Measurements from ENCODE around the gene PELO. TPM values are rescaled to one million over a fixed set of nuclear protein-coding genes. Genes with fewer than 3 reads are reported as not detected.

PELO gene
- total RNA-seq, 2 donors from 2014 or later, result 8.5 to 11.8 TPM

GRCh38 chr5:52802272-52802973, 14.7 kb downstream of the PELO start:
- no peak for DNase-seq (ENCODE audit: low spot score)
- Histone ChIP-seq H3K27ac (peak overlapping the region; percentile 94 to 95), H3K4me1 (peaks cover 0 to 72% of the 10 kb centered on the region in 2 donors), H3K27me3 (no peaks in the 10 kb centered on the region), H3K9me3 (no peaks in the 10 kb centered on the region), H3K36me3 (peaks cover 4% of the 10 kb centered on the region), H3K4me3 (peak overlapping the region in 1 of 2 donors; percentile 61)
- TF ChIP-seq CTCF (IDR thresholded peaks at IDR 0.05), result no peak

GRCh38 chr5:52802974-52803336, 15.2 kb downstream of the PELO start:
- peaks cover 0 to 74% of the 10 kb centered on the region in 2 donors for H3K4me1 ChIP-seq
- H3K36me3 ChIP-seq, result peaks cover 4% of the 10 kb centered on the region
- peak overlapping the region; percentile 33 to 95 for H3K27ac ChIP-seq
- TF ChIP-seq CTCF (IDR thresholded peaks at IDR 0.05), result no peak
- no peak for DNase-seq (ENCODE audit: low spot score)
- H3K4me3 ChIP-seq, result peak overlapping the region in 1 of 2 donors; percentile 61
- no peaks in the 10 kb centered on the region for H3K9me3 ChIP-seq
- H3K27me3 ChIP-seq, result no peaks in the 10 kb centered on the region

- Histone ChIP-seq H3K4me3 (no peak overlapping the region), H3K27ac (peak overlapping the region; percentile 13 to 95), H3K4me1 (peaks cover 0 to 63% of the 10 kb centered on the region in 2 donors), H3K27me3 (no peaks in the 10 kb centered on the region), H3K9me3 (no peaks in the 10 kb centered on the region), H3K36me3 (peaks cover 4% of the 10 kb centered on the region)
- TF ChIP-seq CTCF (IDR thresholded peaks at IDR 0.05), result no peak
- no peak for DNase-seq (ENCODE audit: low spot score)
These were observed 16.7 kb downstream of the PELO start for GRCh38 chr5:52804387-52804791.

GRCh38 chr5:52804981-52805380, 17.3 kb downstream of the PELO start:
- H3K4me1 ChIP-seq, result peaks cover 0 to 68% of the 10 kb centered on the region in 2 donors
- H3K9me3 ChIP-seq, result no peaks in the 10 kb centered on the region
- H3K27me3 ChIP-seq, result no peaks in the 10 kb centered on the region
- H3K36me3 ChIP-seq, result peaks cover 4% of the 10 kb centered on the region
- no peak for DNase-seq (ENCODE audit: low spot score)
- H3K4me3 ChIP-seq, result no peak overlapping the region
- no peak for TF ChIP-seq CTCF (IDR thresholded peaks at IDR 0.05)
- peak overlapping the region; percentile 13 to 95 for H3K27ac ChIP-seq

GRCh38 chr5:52805615-52806014, 17.9 kb downstream of the PELO start:
- Histone ChIP-seq H3K36me3 (peaks cover 4% of the 10 kb centered on the region), H3K4me3 (no peak overlapping the region), H3K27ac (no peak overlapping the region), H3K9me3 (no peaks in the 10 kb centered on the region), H3K27me3 (no peaks in the 10 kb centered on the region), H3K4me1 (peaks cover 0 to 68% of the 10 kb centered on the region in 2 donors)
- no peak for TF ChIP-seq CTCF (IDR thresholded peaks at IDR 0.05)
- DNase-seq (ENCODE audit: low spot score), result no peak

- Histone ChIP-seq H3K9me3 (no peaks in the 10 kb centered on the region), H3K4me3 (no peak overlapping the region), H3K27ac (no peak overlapping the region), H3K4me1 (peaks cover 0 to 55% of the 10 kb centered on the region in 2 donors), H3K27me3 (no peaks in the 10 kb centered on the region), H3K36me3 (no peaks in the 10 kb centered on the region)
- DNase-seq (ENCODE audit: low spot score), result no peak
- TF ChIP-seq CTCF (IDR thresholded peaks at IDR 0.05), result no peak
These were observed 19.3 kb downstream of the PELO start for GRCh38 chr5:52807037-52807436.
